Stimulated activated CD8-positive, alpha-beta memory T cell treated with anti-CD3 and anti-CD28 coated beads, Interleukin-15, amount 100 ng/mL, for 24 hours (primary cell): ENCODE measurements around the gene SYPL2.
"Not testable (repeated sequence)": the region's sequence is repeated elsewhere in the genome, so short reads cannot be mapped to it uniquely, and the experiment has no call there.

Experiments used
- DNase-seq: peaks from one replicate; pipeline ENCODE4 v3.0.0-alpha.2; 2020; ENCODE audit warnings: low read depth

The SYPL2 gene

DNA sequence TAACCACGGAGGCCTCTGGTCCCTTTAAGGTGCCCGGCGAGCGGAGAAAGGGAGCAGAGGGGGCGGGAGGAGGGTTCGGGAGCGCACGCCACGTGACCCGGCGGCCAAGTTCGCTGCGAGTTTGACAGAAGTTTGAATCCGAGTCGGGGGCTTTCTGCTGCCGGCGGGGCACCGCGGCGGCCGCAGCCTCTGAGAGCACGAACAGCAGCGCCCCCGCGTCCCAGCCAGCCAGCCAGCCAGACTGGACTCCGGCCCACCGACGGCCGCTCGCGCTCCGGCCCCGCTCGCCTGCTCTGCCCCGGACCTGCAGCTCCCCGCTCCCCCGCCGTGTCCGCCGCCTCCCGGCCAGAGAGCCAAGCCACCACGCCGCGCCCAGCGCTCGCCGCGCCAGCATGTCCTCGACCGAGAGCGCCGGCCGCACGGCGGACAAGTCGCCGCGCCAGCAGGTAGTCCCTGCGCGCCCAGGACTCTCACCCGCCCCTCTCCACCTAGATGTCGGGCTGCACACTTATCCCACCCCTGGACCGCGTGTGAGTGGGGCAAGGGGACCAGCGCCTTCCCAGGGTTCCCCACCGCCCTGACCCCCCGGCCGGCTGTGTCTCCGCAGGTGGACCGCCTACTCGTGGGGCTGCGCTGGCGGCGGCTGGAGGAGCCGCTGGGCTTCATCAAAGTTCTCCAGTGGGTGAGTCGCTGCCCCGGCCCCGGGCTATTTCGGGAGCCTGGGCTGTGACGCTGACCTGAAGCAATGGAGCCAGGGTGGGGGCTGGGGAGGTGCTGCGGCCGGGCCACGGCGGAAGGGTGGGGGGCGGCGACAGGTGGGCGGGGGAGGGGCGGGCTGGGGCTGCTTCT, at the start of gene SYPL2:
Gene SYPL2 (plus strand): TSS at position 95 of the 849 bp plus-strand sequence. CDS start 298 bp downstream, at position 393.
- no peak for DNase-seq

DNA sequence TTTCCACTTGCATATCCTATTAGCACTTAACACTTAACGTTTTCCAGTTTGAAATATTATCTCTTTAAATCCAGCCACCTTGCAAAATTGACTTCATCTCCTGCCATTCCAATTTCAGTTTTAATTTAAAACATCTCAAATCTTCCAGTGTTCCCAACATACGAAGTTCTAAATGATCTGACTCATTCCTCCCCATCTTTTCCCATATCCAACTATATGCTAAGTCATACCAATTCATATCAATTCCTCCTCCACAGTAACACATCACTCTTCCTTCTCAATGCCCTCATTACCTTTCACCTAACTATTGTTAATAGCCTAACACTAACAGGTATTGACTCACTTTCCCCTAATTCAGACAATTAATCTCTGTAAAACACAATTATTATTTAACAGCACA, 42.8 kb upstream of the SYPL2 start:
- no peak for DNase-seq

DNA sequence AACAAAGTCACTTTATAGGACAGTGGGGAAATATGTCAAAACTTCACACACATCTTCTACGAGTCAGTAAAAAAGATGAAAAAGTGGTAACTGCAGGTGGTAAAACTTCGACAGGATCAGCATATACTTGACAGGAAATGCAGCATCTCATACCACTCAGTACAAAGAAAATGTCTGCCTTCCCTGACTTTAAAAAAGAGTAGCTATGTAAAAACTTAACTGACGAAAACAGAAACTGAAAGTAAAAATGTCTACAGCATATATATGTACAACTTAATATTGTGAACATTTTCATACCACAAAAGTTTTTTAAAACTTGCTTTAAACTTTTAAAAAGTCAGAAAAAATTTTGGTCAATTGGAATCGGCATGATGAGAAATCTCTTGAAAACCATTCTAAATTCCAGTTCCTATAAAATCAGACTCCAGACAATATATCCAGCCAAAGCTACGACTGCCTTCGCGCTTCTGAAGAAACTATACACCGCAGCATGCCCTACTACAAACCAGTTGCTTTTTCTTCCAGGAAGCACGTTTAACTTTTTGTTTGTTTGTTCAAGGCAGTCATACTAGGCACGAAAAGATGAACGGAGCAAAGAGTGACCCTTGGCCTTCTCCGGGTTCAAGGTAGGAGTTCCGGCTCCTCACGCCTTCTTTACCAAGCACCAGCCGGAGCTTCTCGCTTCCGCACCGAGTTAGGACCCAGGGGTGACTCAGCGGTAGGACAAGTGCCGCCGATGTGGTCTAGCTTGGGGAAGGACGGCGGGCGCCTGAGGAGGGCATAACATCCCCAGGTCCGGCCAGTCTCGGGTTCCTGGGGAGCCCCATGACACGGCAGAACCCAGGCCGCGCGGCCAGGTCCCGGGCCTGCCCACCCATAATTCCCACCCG, 40.7 kb upstream of the SYPL2 start:
- DNase-seq = no peak

DNA sequence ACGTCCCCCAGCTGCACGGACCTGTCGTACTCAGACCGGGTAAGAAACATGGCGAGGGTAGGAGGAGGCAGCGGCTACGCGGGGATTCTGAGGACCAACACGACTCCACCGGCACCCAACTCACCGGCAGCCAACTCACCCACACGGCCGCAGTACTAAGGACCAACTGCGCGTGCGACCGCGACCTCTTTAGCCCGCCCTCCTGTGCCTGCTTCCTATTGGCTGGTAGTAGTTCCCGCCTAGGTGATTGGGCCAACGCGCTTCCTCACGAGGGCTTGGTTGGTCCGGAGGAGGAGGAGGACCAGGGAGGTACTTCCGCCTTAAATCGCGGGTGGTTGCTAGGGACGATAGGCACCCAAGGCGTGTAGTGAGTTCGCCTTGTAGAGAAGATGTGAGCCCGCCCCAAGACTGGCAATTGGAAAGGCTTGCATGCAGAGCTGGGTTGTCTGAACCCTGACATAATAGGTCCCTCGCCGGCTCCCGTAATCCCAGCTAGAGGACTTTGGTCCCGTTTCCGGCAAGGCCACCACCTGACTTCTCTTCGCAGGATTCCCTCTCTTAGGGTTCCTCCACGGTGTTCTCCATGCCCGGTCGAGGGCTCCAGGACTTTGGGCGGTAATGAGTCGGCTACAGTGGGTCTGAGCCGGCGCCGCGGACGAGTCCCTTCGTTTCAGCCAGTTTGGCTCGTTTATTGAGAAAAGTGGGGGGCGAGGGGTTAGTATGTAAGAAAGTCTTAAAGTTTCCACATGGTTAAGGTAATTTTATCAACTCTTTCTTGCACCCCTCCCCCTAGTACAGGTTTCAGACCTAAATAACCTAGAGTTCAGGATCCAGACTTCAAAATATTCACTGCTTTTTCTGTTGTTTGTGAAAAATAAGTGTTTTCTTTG, 39.8 kb upstream of the SYPL2 start, which contains the start of gene PSMA5:
Gene PSMA5 (minus strand): TSS at position 168 of the 890 bp plus-strand sequence. CDS start 118 bp downstream, at position 50.
- DNase-seq = peak; percentile 76

DNA sequence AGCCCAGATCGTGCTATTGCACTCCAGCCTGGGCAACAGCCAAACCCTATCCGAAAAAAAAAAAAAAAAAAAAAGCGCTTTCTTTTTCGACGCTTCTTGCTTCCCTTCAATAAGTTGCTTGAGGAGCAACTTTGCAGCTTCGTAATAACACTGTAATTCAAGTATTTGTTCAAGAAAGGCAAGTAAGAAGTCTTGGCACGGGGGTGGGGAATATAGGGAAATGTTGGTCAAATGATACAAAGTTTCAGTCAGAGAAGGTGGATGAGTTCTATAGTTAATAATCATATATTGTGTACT, 39.2 kb upstream of the SYPL2 start:
- DNase-seq = no peak

DNA sequence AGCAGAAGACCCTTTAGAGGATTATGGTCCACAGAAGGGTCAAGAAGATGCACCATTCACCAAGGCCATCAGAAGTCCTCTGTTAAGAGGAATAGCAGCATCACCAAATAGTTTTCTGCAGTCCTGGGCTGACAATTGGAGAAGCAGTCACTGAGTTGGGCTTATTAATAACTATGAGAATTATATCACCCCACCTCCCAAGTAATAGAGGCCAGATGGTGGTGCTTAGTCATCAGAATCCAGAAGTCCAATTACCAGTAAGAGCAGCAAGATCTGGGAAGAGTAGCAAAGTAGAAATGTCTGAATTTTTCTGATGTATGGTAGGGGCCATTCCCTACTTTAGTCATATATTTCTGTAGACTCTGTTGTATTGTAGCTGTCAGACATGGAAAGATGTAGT, 34.0 kb upstream of the SYPL2 start:
- DNase-seq = no peak

DNA sequence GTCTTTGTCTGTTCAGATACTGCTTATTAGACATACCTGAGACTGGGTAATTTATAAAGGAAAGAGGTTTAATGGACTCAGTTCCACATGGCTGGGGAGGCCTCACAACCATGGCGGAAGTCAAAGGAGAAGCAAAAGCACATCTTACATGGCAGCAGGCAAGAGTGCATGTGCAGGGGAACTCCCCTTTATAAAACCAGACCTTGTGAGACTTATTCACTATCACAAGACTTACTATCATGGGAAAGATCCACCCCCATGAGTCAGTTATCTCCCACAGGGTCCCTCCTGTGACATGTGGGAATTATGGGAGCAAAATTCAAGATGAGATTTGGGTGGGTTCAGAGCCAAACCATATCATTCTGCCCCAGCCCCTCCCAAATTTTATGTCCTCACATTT, 33.0 kb upstream of the SYPL2 start:
- no peak for DNase-seq

DNA sequence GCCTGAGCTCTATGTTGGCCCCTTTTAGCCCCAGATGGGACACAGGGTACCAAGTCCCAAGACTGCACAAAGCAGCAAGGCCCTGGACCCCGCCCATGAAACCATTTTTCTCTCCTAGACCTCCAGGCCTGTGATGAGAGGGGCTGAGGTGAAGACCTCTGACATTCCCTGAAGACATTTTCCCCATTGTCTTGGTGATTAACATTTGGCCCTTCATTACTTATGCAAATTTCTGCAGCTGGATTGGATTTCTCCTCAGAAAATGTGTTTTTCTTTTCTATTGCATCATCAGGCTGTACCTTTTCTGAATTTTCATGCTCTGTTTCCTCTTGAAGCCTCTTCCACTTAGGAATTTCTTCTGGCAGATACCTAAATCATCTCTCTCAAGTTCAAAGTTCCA, 31.9 kb upstream of the SYPL2 start:
- DNase-seq = no peak

DNA sequence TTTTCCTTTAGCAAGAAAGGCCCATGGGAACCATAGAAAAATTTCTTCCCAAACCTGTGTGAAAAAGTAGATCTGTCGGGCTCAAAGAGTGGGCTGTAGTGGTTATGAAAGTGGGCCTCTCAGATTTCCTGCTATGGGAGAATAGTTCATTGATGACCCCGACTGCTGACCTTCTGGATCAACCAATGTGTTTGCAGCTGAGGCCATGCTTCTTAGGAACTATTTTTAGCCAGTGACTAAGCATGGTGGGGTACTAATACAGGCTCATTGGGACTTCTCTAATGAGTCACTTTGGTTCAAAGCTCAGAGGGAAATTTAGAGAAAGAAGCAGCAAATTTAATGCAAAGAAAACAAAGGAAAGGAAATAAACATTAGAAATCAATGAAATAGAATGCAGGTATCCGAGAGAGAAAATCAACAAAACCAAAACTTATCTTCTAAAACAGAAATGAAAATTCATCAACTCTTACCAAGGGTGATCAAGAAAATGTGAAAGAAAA, 27.5 kb upstream of the SYPL2 start:
- DNase-seq = no peak

DNA sequence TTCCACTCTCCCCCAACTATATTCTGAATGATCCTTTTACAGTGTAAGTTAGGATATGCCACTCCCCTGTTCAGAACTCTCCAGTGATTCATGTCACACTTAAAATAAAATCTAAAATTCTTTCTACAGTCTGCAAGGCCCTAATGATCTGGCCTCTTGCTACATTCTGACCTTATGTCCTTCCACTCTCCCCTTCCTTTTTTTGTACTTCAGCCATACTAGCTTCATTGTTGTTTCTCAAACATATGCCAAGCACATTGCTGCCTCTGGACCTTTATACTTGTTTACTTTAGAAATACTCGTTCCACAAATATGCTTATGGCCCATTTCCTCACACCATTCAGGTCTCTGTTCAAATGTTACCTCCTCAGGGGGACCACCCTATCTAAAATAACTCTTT, 25.3 kb upstream of the SYPL2 start:
- no peak for DNase-seq

DNA sequence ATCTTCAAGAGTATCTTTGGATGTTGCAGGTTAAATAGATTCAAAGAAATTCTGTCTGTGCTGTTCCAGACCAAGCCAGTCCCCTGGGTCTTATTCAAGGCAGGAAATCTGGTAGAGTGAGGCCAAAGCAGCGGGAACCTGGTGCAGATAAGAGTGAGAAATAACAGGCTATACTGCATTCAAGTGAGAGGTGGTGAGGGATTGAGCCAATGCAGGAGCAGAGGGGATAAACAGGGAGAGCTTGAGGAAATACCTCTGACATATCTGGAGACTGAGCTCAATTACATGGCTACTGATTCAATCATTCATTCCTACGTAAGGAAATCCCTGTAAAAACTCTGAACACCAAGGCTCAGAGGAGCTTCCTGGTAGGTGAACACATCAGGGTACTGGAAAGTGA, 22.9 kb upstream of the SYPL2 start:
- no peak for DNase-seq

DNA sequence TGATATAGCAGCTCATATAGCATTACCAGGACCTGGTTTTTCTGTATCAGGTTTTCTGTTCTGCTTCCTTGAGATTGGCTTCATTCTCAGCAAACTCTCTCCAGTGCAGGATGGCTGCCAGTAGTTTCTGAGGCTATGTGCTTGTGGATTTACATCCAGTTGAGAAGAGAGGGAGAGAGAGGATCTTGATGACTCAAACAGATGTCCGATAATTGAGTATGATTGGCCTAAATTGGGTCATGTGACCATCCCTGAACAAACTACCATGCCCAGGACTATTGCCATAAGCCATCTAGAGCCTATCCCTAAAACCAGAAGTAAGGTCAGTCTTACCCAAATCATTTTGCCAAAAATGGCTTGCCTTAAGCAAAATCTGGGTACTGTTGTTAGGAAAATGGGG, 22.0 kb upstream of the SYPL2 start:
- no peak for DNase-seq

DNA sequence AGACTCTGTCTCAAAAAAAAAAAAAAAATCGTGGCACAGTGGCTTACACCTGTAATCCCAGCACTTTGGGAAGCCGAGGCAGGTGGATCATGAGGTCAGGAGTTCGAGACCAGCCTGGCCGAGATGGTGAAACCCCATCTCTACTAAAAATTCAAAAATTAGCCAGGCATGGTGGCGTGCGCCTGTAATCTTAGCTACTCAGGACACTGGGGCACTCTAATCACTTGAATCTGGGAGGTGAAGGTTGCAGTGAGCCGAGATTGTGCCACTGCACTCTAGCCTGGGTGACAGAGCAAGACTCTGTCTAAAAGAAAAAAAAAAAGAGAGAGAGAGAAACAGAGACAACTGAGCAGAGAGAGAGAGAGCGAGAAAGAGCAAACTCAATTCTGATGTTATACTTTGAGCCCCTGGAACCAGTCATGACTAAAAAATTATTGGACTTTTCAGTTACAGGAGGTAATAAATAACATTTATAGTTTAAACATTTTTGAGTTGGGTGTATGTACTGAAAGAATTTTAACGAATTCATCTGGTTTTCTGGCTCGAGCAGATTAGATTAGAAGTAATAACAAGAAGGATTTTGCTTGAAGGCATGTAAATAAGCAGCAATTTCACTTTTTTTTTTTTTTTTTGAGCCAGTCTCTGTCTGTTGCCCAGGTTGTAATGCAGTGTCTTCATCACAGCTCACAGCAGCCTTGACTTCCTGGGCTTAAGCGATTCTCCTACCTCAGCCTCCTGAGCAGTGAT, 20.2 kb upstream of the SYPL2 start:
- not testable (repeated sequence) for DNase-seq

DNA sequence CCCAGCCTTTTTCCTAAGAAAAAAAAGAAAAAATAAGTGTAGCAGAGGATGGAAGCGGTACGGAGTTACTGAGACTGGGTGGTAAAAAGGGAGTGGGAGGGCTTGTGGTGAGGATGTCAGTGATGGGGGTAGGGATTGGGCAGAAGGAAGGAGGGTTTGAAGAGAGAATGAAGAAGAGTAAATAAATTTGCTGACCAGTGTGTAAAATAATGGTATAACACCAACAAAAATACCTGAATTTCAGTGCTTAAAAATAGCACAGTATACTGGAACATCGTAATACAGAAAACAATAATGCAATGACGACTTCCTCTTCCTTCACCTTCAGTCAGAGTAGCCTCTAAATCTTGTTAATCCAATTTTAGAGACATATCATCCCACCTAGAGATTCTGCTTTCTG, 18.8 kb upstream of the SYPL2 start:
- no peak for DNase-seq

DNA sequence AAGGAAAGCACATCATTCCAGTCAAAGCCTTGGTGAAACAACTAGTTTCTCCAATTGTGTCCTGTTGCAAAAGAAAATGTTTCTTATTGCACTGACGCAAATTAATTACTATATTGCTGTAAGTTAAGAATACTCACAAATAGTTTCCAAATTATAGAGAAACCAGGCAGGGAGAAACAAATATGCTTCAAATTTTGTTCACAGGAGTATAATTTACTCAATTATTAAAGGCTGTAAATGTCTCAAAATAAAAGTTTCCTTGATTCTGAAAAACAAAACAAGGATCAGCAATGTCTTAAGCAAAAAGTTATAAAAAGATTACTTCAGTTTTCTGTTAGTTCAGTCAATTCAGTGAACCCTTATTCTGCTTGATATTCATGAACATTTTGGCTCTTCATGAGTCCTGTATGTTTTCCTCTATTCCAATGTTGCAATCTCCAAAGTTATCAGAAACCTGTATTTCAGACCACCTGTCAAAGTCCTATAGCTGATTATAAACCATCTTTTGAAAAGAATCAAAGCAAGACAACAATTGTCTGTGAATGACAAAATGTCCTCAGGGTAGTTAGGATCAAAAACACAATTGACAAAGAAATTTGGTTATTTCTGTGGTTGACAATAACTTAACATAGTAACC, 11.7 kb upstream of the SYPL2 start:
- DNase-seq = no peak

DNA sequence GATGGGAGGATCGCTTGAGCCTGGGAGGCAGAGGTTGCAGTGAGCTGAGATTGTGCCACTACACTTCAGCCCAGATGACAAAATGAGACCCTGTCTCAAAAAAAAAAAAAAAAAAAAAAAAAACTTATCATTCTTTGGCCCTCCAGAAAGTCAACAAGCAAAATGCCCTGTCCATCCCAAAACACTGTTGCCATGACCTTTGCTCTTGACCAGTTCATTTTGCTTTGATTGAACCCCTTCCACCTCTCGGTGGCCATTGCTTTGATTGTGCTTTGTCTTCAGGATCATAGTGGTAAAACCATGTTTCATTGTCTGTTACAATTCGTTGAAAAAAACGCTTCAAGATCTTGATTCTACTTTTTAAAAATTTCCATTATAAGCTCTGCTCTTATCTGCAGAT, 8.5 kb upstream of the SYPL2 start:
- no peak for DNase-seq

DNA sequence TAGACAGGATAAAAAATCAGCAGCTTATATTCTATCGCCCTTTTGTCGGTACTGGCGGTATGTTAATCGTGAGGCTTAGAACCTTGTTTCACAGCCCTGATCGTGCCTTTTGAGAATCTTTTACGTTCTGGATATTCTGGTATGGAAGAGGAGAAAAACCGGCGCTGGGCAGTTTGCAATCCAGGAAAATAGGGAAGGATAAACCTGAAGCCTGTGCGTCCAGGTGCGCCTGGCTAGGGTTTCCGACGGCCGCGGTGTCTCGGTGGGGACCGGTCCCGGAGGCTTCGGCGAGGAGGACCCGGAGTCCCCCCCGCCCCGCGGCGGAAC, 258 bp upstream of the SYPL2 start:
- no peak for DNase-seq

DNA sequence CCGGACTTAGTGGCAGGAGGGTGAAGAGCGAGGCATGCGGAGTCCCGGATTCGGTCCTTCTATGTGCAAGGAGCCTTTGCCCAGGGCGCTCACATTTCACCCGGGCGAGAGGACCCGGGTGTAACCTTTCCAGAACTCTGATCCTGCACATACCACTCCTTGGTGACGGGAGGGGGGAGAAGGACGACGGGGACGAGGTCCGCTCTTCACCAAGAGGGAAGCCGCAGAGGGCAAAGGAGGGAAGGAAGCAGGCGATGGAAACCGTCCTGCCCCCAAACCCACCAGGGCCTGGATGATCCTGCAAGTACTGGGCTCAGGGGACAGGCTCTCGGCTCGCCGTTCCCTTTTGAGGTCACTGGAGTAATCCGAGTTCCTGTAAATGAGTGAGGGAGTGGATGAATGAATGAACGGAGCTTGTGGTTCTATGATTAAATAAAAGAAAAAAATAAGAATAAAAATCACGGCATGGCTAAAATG, 993 bp downstream of the SYPL2 start:
- no peak for DNase-seq

DNA sequence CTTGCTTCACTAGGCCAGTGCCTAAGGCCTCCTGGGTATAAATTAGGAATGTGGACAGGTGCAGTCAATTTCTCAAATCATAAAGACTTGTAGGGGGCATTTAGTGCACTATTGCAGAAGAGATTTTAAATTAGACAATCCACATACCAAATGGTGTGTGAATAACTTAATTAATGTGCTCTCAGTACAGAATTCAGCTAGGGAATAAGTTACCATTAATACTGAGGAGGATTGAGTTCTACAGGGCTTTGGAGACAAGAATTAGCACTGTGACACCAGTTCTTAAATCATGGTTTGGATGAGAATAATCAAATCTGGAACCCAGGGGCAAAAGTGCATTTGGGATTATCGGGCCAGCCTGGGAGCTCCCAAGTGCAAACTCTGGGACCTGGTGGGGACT, 1.7 kb downstream of the SYPL2 start:
- no peak for DNase-seq

DNA sequence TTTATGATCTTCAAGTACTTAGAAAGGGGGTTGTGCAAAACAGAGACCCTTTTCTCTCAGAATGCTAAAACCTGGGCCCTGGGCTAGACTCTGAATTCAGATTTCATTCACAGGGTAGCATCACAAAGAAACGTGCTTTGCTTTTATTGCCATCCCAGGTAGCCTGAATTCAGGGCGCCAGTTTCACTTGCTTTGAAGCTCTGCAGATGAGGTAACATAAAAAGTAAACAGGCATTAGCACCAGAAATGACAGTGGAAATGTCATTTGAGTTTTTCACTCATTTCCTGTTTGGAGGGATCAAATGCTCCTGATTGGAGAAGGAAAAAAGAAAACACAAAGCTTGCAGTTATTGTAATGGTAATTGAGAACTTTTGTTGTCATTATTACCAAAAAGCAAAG, 2.6 kb downstream of the SYPL2 start:
- no peak for DNase-seq

DNA sequence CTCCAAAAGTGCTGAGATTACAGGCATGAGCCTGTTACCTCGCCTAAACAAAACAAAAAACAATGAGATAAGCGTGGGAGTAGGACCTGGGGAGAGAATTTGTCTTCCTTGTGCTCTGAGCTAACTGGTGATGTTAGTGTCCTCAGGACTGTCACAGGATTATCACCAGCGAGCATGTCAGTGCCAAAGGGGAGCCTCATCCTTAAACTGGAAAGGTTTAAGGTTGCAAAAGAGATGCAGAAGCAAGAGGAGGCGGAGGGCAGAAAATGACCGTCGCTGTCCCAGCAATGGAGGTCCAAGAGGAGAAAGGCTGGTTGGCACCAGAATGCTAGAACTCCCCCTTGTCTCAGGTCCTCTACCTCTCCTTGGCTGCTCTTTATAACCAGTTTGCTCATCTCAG, 3.9 kb downstream of the SYPL2 start:
- no peak for DNase-seq
